HepG2 (cell line): ENCODE measurements around the gene INPP1. TPM values are rescaled to one million over a fixed set of nuclear protein-coding genes. Genes with fewer than 3 reads are reported as not detected.

Source experiments
- ATAC-seq: fragments of 200-7000 bp; cut with Tn5 transposase; 3 replicates; pipeline ENCODE4 v1.9.1; 2020; ENCODE audit warnings: mild to moderate bottlenecking, moderate library complexity
- BruUV-seq: library from RNA; stranded (reverse); fragments of 400-500 nt; replicated peaks from 2 replicates; lab custom pipeline; 2021; lab: Mats Ljungman, UMichigan
- CTCF ChIA-PET: fragments of 300-600 bp; formaldehyde crosslinking; extraction: SDS; loops from one replicate; lab custom pipeline; 2021; ENCODE audit warnings: low total read pairs, inconsistent platforms, low intra/inter-chr PET ratio; lab: Yijun Ruan, JAX
- POLR2A ChIA-PET: fragments of 350-600 bp; sonication (Branson Sonifier 250); formaldehyde crosslinking; loops from one replicate; lab custom pipeline; 2020; ENCODE audit warnings: antibody characterized with exemption, inconsistent platforms; lab: Yijun Ruan, JAX
- DNase-seq: peaks from one replicate; pipeline ENCODE4 v3.0.0-alpha.2; 2015; ENCODE audit warnings: low spot score
- FAIRE-seq: peaks from 3 replicates; lab custom pipeline; 2011; peaks lifted over from hg19 to GRCh38; lab: Jason Lieb, UNC
- H2AFZ ChIP-seq: one replicate; pipeline ENCODE4 v1.6.1; 2011; ENCODE audit warnings: low read length, inconsistent platforms
- H3K27ac ChIP-seq: fragments of 300-600 bp; 3 replicates; pipeline ENCODE4 v1.8.0; 2011; ENCODE audit warnings: mixed run types, mild to moderate bottlenecking, mixed read lengths, low read length, inconsistent platforms; ENCODE audit not compliant: insufficient read depth; ENCODE audit errors: extremely low read length
- H3K27me3 ChIP-seq, 2 experiments: fragments of 200-600 bp in 1 of 2; 2 replicates in 1 of 2; 3 replicates in 1 of 2; pipeline versions ENCODE4 v1.6.0 to v1.8.0; 2011; ENCODE audit warnings: low read length in 2 of 2, mild to moderate bottlenecking in 2 of 2, moderate library complexity in 2 of 2, inconsistent platforms in 1 of 2; ENCODE audit not compliant: insufficient read depth in 2 of 2, control insufficient read depth in 1 of 2
- H3K36me3 ChIP-seq, 2 experiments: fragments of 200-600 bp in 1 of 2; replicated peaks in 1 of 2; 2 replicates in 1 of 2; 3 replicates in 1 of 2; pipeline versions ENCODE4 v1.5.1 to v1.8.0; 2011; ENCODE audit warnings: low read length in 2 of 2, inconsistent platforms in 1 of 2; ENCODE audit not compliant: insufficient read depth in 2 of 2, control insufficient read depth in 1 of 2
- H3K4me1 ChIP-seq: 2 replicates; pipeline ENCODE4 v1.5.1; 2012; ENCODE audit warnings: low read length, inconsistent platforms; ENCODE audit not compliant: insufficient read depth
- H3K4me2 ChIP-seq: 2 replicates; pipeline ENCODE4 v1.6.0; 2011; ENCODE audit warnings: low read depth, low read length, inconsistent platforms
- H3K4me3 ChIP-seq, 3 experiments: fragments of 200-600 bp in 1 of 3; sonication (generic), shearing (Covaris generic) in 1 of 3; replicated peaks in 1 of 3; 2 replicates each; pipeline ENCODE4 v1.5.1; 2011 to 2016; ENCODE audit warnings: low read length in 3 of 3, inconsistent platforms in 2 of 3, low read depth in 2 of 3, mild to moderate bottlenecking in 2 of 3, control low read depth in 1 of 3, mixed read lengths in 1 of 3; ENCODE audit not compliant: insufficient read depth in 1 of 3
- H3K79me2 ChIP-seq: one replicate; pipeline ENCODE4 v1.6.1; 2011; ENCODE audit warnings: low read length, inconsistent platforms; ENCODE audit not compliant: insufficient read depth
- H3K9ac ChIP-seq: 2 replicates; pipeline ENCODE4 v1.6.0; 2011; ENCODE audit warnings: mild to moderate bottlenecking, low read depth, low read length, inconsistent platforms; ENCODE audit not compliant: insufficient read depth
- H3K9me3 ChIP-seq: 2 replicates; pipeline ENCODE4 v1.5.1; 2012; ENCODE audit warnings: mild to moderate bottlenecking, low read length
- H4K20me1 ChIP-seq: 2 replicates; pipeline ENCODE4 v1.6.0; 2011; ENCODE audit warnings: inconsistent platforms, mild to moderate bottlenecking, low read length, moderate library complexity; ENCODE audit not compliant: insufficient read depth
- BCLAF1 ChIP-seq: fragments of 450-650 bp; IDR thresholded peaks from 2 replicates; pipeline ENCODE4 v1.6.1; 2017; ENCODE audit warnings: mild to moderate bottlenecking
- ETV6 ChIP-seq: sonication (generic); formaldehyde crosslinking; conservative IDR thresholded peaks from 2 replicates; pipeline ENCODE4 v1.4.0; 2020; ENCODE audit warnings: missing genetic modification reagents
- HNRNPLL ChIP-seq: fragments of 200-400 bp; formaldehyde crosslinking; IDR thresholded peaks from 2 replicates; pipeline ENCODE4 v1.6.1; 2017; ENCODE audit warnings: mild to moderate bottlenecking, low read depth, low read length; ENCODE audit not compliant: poor library complexity, severe bottlenecking
- NR2F2 ChIP-seq: IDR thresholded peaks from 2 replicates; pipeline ENCODE4 v1.6.1; 2012; ENCODE audit warnings: low read depth, inconsistent platforms, borderline replicate concordance
- NRL ChIP-seq: sonication (generic); formaldehyde crosslinking; IDR thresholded peaks from 2 replicates; pipeline ENCODE4 v1.5.0; 2020; ENCODE audit warnings: missing genetic modification reagents, mild to moderate bottlenecking, moderate library complexity, borderline replicate concordance
- REPIN1 ChIP-seq: sonication (generic); formaldehyde crosslinking; IDR thresholded peaks from 2 replicates; pipeline ENCODE4 v1.8.0; 2022; ENCODE audit warnings: missing genetic modification reagents, low read depth, mild to moderate bottlenecking, borderline replicate concordance
- SMYD3 ChIP-seq: sonication (generic); formaldehyde crosslinking; IDR thresholded peaks from 2 replicates; pipeline ENCODE4 v1.8.1; 2023; ENCODE audit warnings: mild to moderate bottlenecking, missing genetic modification reagents
- SRF ChIP-seq: IDR thresholded peaks from 2 replicates; pipeline ENCODE4 v1.6.1; 2011; ENCODE audit warnings: mild to moderate bottlenecking, low read depth, low read length, moderate library complexity
- TRIM24 ChIP-seq: sonication (generic); formaldehyde crosslinking; IDR thresholded peaks from 2 replicates; pipeline ENCODE4 v1.8.0; 2022; ENCODE audit warnings: mild to moderate bottlenecking, missing genetic modification reagents
- ZFP62 ChIP-seq: sonication (generic); formaldehyde crosslinking; IDR thresholded peaks from 2 replicates; pipeline ENCODE4 v1.4.0; 2020; ENCODE audit warnings: missing genetic modification reagents
- ZIK1 ChIP-seq: sonication (generic); formaldehyde crosslinking; IDR thresholded peaks from 2 replicates; pipeline ENCODE4 v1.5.0; 2020; ENCODE audit warnings: mild to moderate bottlenecking, low read depth, missing genetic modification reagents, borderline replicate concordance
- ZMYM3 ChIP-seq: sonication (generic); formaldehyde crosslinking; IDR thresholded peaks from 2 replicates; pipeline ENCODE4 v1.5.1; 2020; ENCODE audit warnings: mild to moderate bottlenecking, missing genetic modification reagents
- ZNF160 ChIP-seq: sonication (generic); formaldehyde crosslinking; IDR thresholded peaks from 2 replicates; pipeline ENCODE4 v1.8.0; 2022; ENCODE audit warnings: mild to moderate bottlenecking, inconsistent platforms, missing genetic modification reagents
- ZNF207 ChIP-seq: fragments of 450-650 bp; IDR thresholded peaks from 2 replicates; pipeline ENCODE4 v1.6.1; 2016; ENCODE audit warnings: antibody characterized with exemption, borderline replicate concordance
- WGBS: methylation state at CpG from one replicate; pipeline ENCODE4 v1.1.6; 2017; ENCODE audit warnings: low lambda C conversion rate; 5-methylcytosine and 5-hydroxymethylcytosine counted together
- in situ Hi-C: cut with HindIII; loops from 2 replicates; pipeline ENCODE4 v1.10.0; 2017; ENCODE audit warnings: low pct_unique_long_range_greater_than_20kb; ENCODE audit not compliant: extremely low pct_ligation_motif_present
- intact Hi-C: fragments of 100-400 bp; cut with micrococcal nuclease; formaldehyde crosslinking; loops from one replicate; pipeline ENCODE4 v1.10.0; 2022; ENCODE audit not compliant: unreplicated experiment
- polyA plus RNA-seq, 8 experiments: library from polyadenylated mRNA; depleted of rRNA in 3 of 8; stranded (reverse) in 7 of 8; unstranded in 1 of 8; fragments of >200 nt; fragmentation: Illumina TruSeq in 4 of 8; extraction: Trizol in 4 of 8; gene quantifications; 2 replicates each; pipeline versions ENCODE4 v1.2.1 to v1.2.3, GENCODE V29; 2011 to 2016; ENCODE audit warnings: low read depth in 4 of 8, missing spikeins in 1 of 8, mixed read lengths in 1 of 8; ENCODE audit not compliant: insufficient read depth in 1 of 8
- total RNA-seq, 5 experiments: library from RNA; depleted of rRNA; stranded (reverse); fragments of >200 nt; fragmentation: Illumina TruSeq; extraction: Trizol; gene quantifications; 2 replicates each; pipeline ENCODE4 v1.2.3, GENCODE V29; 2016; ENCODE audit warnings: low read depth in 1 of 5

INPP1 gene
- total and polyA plus RNA-seq, 2 of the 13 experiments (the other 11 are each of a cell fraction or from before 2014, with no cell fraction given): 10.0 to 13.3 TPM

- Histone ChIP-seq H4K20me1 (no peaks in the 10 kb centered on the region), H3K4me3 (no peak overlapping the region), H3K4me1 (0 out of 2 replicates have a peak, but pooled peaks cover 6% of the 10 kb centered on the region), H3K9ac (no peak overlapping the region), H2AFZ (no peak overlapping the region), H3K27me3 (no peaks in the 10 kb centered on the region; a peak in 2 of 5 replicates)
- POLR2A ChIA-PET: no interaction called here
- DNase-seq (peak; percentile 18), FAIRE-seq (peak; percentile 39), ATAC-seq (peak; percentile 71)
- in situ Hi-C loops: no loop called here
- CTCF ChIA-PET: no interaction called here
- TF ChIP-seq NRL (CRISPR knock-in tag) (no peak), TRIM24 (CRISPR knock-in tag) (no peak), ZNF160 (CRISPR knock-in tag) (no peak), HNRNPLL (no peak), BCLAF1 (no peak), ZMYM3 (CRISPR knock-in tag) (no peak), SMYD3 (no peak), SRF (no peak), ETV6 (no peak), REPIN1 (CRISPR knock-in tag) (no peak), ZNF207 (no peak), ZIK1 (CRISPR knock-in tag) (no peak), ZFP62 (CRISPR knock-in tag) (no peak), NR2F2 (no peak)
- TF ChIP-seq, all 625 proteins: peak for 0
- no peaks in the 10 kb centered on the region for H3K79me2 ChIP-seq
- no TSS peak for BruUV-seq
- no peaks in the 10 kb centered on the region for H3K9me3 ChIP-seq
- intact Hi-C loops: no loop called here
- no peak overlapping the region for H3K4me2 ChIP-seq
- no peaks in the 10 kb centered on the region for H3K36me3 ChIP-seq
- no peak overlapping the region for H3K27ac ChIP-seq
- 18% methylated on average over 9 of the region's 9 CpGs for WGBS
These were observed 73.9 kb downstream of the INPP1 start for GRCh38 chr2:190417045-190417842.
